H1 (cell line): ENCODE measurements around the gene WRAP73. TPM values are rescaled to one million over a fixed set of nuclear protein-coding genes. Genes with fewer than 3 reads are reported as not detected.
A peak's percentile ranks its signal among the peaks of the same experiment; 100 is the strongest.

Experiments
- CTCF ChIA-PET: fragments of 300-600 bp; sonication (Branson Sonifier 250); formaldehyde crosslinking; loops from one replicate; lab custom pipeline; 2021; ENCODE audit not compliant: partially characterized antibody; lab: Charles Lee
- POLR2A ChIA-PET: fragments of 300-600 bp; sonication (Branson Sonifier 250); formaldehyde crosslinking; loops from one replicate; lab custom pipeline; 2021; ENCODE audit warnings: inconsistent platforms; ENCODE audit not compliant: partially characterized antibody; lab: Charles Lee
- DNase-seq, 2 experiments: peaks; one replicate each; pipeline versions ENCODE4 v3.0.0 to v3.0.0-alpha.2; 2010 to 2022; ENCODE audit warnings: low spot score in 2 of 2, low read depth in 1 of 2, mixed read lengths in 1 of 2
- FAIRE-seq: peaks from 2 replicates; lab custom pipeline; 2011; peaks lifted over from hg19 to GRCh38; lab: Jason Lieb, UNC
- H2AFZ ChIP-seq: 2 replicates; pipeline ENCODE4 v1.8.1; 2012; ENCODE audit warnings: low read length, inconsistent platforms
- H2AK5ac ChIP-seq: 2 replicates; pipeline ENCODE4 v1.6.1; 2013; ENCODE audit warnings: low read depth, low read length
- H2BK120ac ChIP-seq: replicated peaks from 2 replicates; pipeline ENCODE3; 2013; ENCODE audit warnings: low read depth, low read length, inconsistent platforms
- H2BK12ac ChIP-seq: 2 replicates; pipeline ENCODE4 v1.6.1; 2013; ENCODE audit warnings: low read depth, low read length
- H2BK15ac ChIP-seq: 2 replicates; pipeline ENCODE4 v1.6.1; 2013; ENCODE audit warnings: low read length
- H2BK20ac ChIP-seq: 2 replicates; pipeline ENCODE4 v1.6.1; 2013; ENCODE audit warnings: low read length
- H2BK5ac ChIP-seq: 2 replicates; pipeline ENCODE4 v1.6.1; 2013; ENCODE audit warnings: low read depth, low read length
- H3K14ac ChIP-seq: 2 replicates; pipeline ENCODE4 v1.6.1; 2013; ENCODE audit warnings: inconsistent platforms; ENCODE audit not compliant: insufficient read length
- H3K18ac ChIP-seq: 2 replicates; pipeline ENCODE4 v1.6.1; 2013; ENCODE audit warnings: low read length; ENCODE audit errors: extremely low read depth
- H3K23ac ChIP-seq: 2 replicates; pipeline ENCODE4 v1.6.1; 2013; ENCODE audit warnings: inconsistent platforms; ENCODE audit not compliant: insufficient read length
- H3K23me2 ChIP-seq: 2 replicates; pipeline ENCODE4 v1.6.1; 2013; ENCODE audit warnings: low read depth, low read length
- H3K27ac ChIP-seq: 2 replicates; pipeline ENCODE4 v1.6.1; 2011; ENCODE audit warnings: low read depth, low read length, inconsistent platforms
- H3K27me3 ChIP-seq, 4 experiments: replicated peaks in 1 of 4; 1 replicate in 1 of 4; 2 replicates in 3 of 4; pipeline versions ENCODE4 v1.6.1 to v1.8.1; 2011 to 2013; ENCODE audit warnings: low read length in 3 of 4, mild to moderate bottlenecking in 3 of 4, inconsistent platforms in 2 of 4, mixed read lengths in 2 of 4, moderate library complexity in 1 of 4; ENCODE audit not compliant: control insufficient read depth in 3 of 4, insufficient read depth in 3 of 4; ENCODE audit errors: extremely low read depth in 1 of 4
- H3K36me3 ChIP-seq, 4 experiments: 2 replicates each; pipeline versions ENCODE4 v1.6.1 to v1.8.1; 2011 to 2013; ENCODE audit warnings: mild to moderate bottlenecking in 4 of 4, low read length in 3 of 4, moderate library complexity in 2 of 4, control low read depth in 1 of 4, inconsistent platforms in 1 of 4; ENCODE audit not compliant: insufficient read depth in 4 of 4, control insufficient read depth in 2 of 4
- H3K4ac ChIP-seq: replicated peaks from 2 replicates; pipeline ENCODE3; 2013; ENCODE audit warnings: low read length, low read depth, mixed read lengths, inconsistent platforms; ENCODE audit not compliant: insufficient read length
- H3K4me1 ChIP-seq, 4 experiments: replicated peaks in 1 of 4; 1 replicate in 1 of 4; 2 replicates in 3 of 4; pipeline versions ENCODE4 v1.6.1 to v1.8.1; 2011 to 2013; ENCODE audit warnings: low read length in 3 of 4, inconsistent platforms in 2 of 4, mixed read lengths in 1 of 4; ENCODE audit not compliant: insufficient read depth in 4 of 4, control insufficient read depth in 3 of 4
- H3K4me2 ChIP-seq, 2 experiments: 2 replicates each; pipeline versions ENCODE4 v1.6.1 to v1.8.1; 2011 to 2013; ENCODE audit warnings: low read depth in 2 of 2, low read length in 2 of 2, control low read depth in 1 of 2, inconsistent platforms in 1 of 2, mild to moderate bottlenecking in 1 of 2; ENCODE audit not compliant: insufficient read depth in 1 of 2
- H3K4me3 ChIP-seq, 4 experiments: fragments of 200-600, 300-600 bp in 1 of 4; sonication (generic), shearing (Covaris generic), sonication (Bioruptor Twin) in 1 of 4; 2 replicates each; pipeline versions ENCODE4 v1.5.1 to v1.8.1; 2011 to 2016; ENCODE audit warnings: low read length in 4 of 4, low read depth in 3 of 4, control low read depth in 2 of 4, inconsistent platforms in 2 of 4, mild to moderate bottlenecking in 2 of 4, mixed read lengths in 1 of 4, moderate library complexity in 1 of 4; ENCODE audit not compliant: insufficient read depth in 2 of 4; ENCODE audit errors: extremely low read depth in 1 of 4
- H3K56ac ChIP-seq: replicated peaks from 2 replicates; pipeline ENCODE3; 2013; ENCODE audit warnings: low read depth, mild to moderate bottlenecking, mixed read lengths, low read length, inconsistent platforms; ENCODE audit not compliant: insufficient read length
- H3K79me1 ChIP-seq: 2 replicates; pipeline ENCODE4 v1.6.1; 2013; ENCODE audit warnings: low read depth, low read length, control low read depth
- H3K79me2 ChIP-seq, 2 experiments: 2 replicates each; pipeline versions ENCODE4 v1.6.1 to v1.8.1; 2012 to 2013; ENCODE audit warnings: low read length in 2 of 2, mild to moderate bottlenecking in 2 of 2, inconsistent platforms in 1 of 2; ENCODE audit not compliant: insufficient read depth in 2 of 2, control insufficient read depth in 1 of 2
- H3K9ac ChIP-seq, 4 experiments: replicated peaks in 1 of 4; 1 replicate in 1 of 4; 2 replicates in 3 of 4; pipeline versions ENCODE4 v1.6.1 to v1.8.1; 2011 to 2013; ENCODE audit warnings: low read depth in 3 of 4, low read length in 3 of 4, control low read depth in 2 of 4, mild to moderate bottlenecking in 2 of 4, moderate library complexity in 2 of 4, inconsistent platforms in 1 of 4; ENCODE audit errors: extremely low read depth in 1 of 4
- H3K9me3 ChIP-seq, 2 experiments: 2 replicates each; pipeline versions ENCODE4 v1.6.1 to v1.8.1; 2012 to 2013; ENCODE audit warnings: mild to moderate bottlenecking in 2 of 2, moderate library complexity in 2 of 2, control low read depth in 1 of 2, inconsistent platforms in 1 of 2, low read depth in 1 of 2, low read length in 1 of 2, mixed read lengths in 1 of 2; ENCODE audit not compliant: insufficient read depth in 2 of 2
- H4K20me1 ChIP-seq, 2 experiments: replicated peaks in 1 of 2; 2 replicates each; pipeline versions ENCODE3 to v1.8.1; 2011 to 2013; ENCODE audit warnings: inconsistent platforms in 2 of 2, low read length in 2 of 2, mild to moderate bottlenecking in 1 of 2; ENCODE audit not compliant: insufficient read depth in 2 of 2, control insufficient read depth in 1 of 2
- H4K5ac ChIP-seq: 2 replicates; pipeline ENCODE4 v1.6.1; 2013; ENCODE audit warnings: low read length, low read depth, mixed read lengths, inconsistent platforms; ENCODE audit not compliant: insufficient read length
- H4K8ac ChIP-seq: 2 replicates; pipeline ENCODE4 v1.8.0; 2013; ENCODE audit warnings: mild to moderate bottlenecking, moderate library complexity, low read length, inconsistent platforms; ENCODE audit not compliant: insufficient read depth; ENCODE audit errors: extremely low read depth
- H4K91ac ChIP-seq: replicated peaks from 2 replicates; pipeline ENCODE3; 2013; ENCODE audit warnings: low read length, mixed read lengths, inconsistent platforms; ENCODE audit not compliant: insufficient read length
- ATF3 ChIP-seq: IDR thresholded peaks from 2 replicates; pipeline ENCODE4 v1.6.1; 2011; ENCODE audit warnings: low read depth, mild to moderate bottlenecking, low read length; ENCODE audit not compliant: insufficient read depth
- CEBPB ChIP-seq: IDR thresholded peaks from 2 replicates; pipeline ENCODE4 v1.6.1; 2012; ENCODE audit warnings: low read depth, low read length
- CHD1 ChIP-seq: IDR thresholded peaks from 2 replicates; pipeline ENCODE4 v1.6.1; 2012; ENCODE audit warnings: low read depth, low read length, improper control_type of control experiment
- CTBP2 ChIP-seq: IDR thresholded peaks from 2 replicates; pipeline ENCODE4 v1.7.0; 2011; ENCODE audit warnings: borderline replicate concordance, mild to moderate bottlenecking, moderate library complexity, mixed read lengths, low read length; ENCODE audit not compliant: insufficient read depth, insufficient read length
- KDM1A ChIP-seq: fragments of 200-600, 300-600 bp; sonication (generic); IDR thresholded peaks from 2 replicates; pipeline ENCODE4 v1.7.1; 2016; ENCODE audit warnings: mild to moderate bottlenecking, low read length, borderline replicate concordance
- KDM5A ChIP-seq: fragments of 200-600 bp; IDR thresholded peaks from 2 replicates; pipeline ENCODE4 v1.7.1; 2012; ENCODE audit warnings: mild to moderate bottlenecking, low read length, inconsistent platforms, mixed read lengths
- MAFK ChIP-seq: IDR thresholded peaks from 2 replicates; pipeline ENCODE4 v1.6.1; 2012; ENCODE audit warnings: low read depth, mild to moderate bottlenecking, improper control_type of control experiment, low read length
- POLR2AphosphoS5 ChIP-seq: IDR thresholded peaks from 2 replicates; pipeline ENCODE4 v1.6.1; 2011; ENCODE audit warnings: low read depth, low read length
- RAD21 ChIP-seq, 2 experiments: IDR thresholded peaks in 1 of 2; conservative IDR thresholded peaks in 1 of 2; 2 replicates each; pipeline ENCODE4 v1.6.1; 2011; ENCODE audit warnings: low read depth in 2 of 2, low read length in 2 of 2, improper control_type of control experiment in 1 of 2, inconsistent platforms in 1 of 2, mild to moderate bottlenecking in 1 of 2, moderate library complexity in 1 of 2
- SIN3A ChIP-seq, 2 experiments: IDR thresholded peaks in 1 of 2; conservative IDR thresholded peaks in 1 of 2; 2 replicates each; pipeline ENCODE4 v1.6.1; 2011 to 2012; ENCODE audit warnings: low read length in 2 of 2, improper control_type of control experiment in 1 of 2, low read depth in 1 of 2, mild to moderate bottlenecking in 1 of 2
- SP4 ChIP-seq: IDR thresholded peaks from 2 replicates; pipeline ENCODE4 v1.6.1; 2012; ENCODE audit warnings: low read length, inconsistent platforms
- TCF12 ChIP-seq: IDR thresholded peaks from 2 replicates; pipeline ENCODE4 v1.6.1; 2011; ENCODE audit warnings: low read depth, mild to moderate bottlenecking, low read length
- WGBS, 2 experiments: shearing (Covaris generic) in 1 of 2; methylation state at CpG; one replicate each; pipeline versions ENCODE4 v1.1.6 to v1.1.7; 2013 to 2015; ENCODE audit warnings: low lambda C conversion rate in 2 of 2, mixed read lengths in 2 of 2, inconsistent platforms in 1 of 2, low coverage in 1 of 2, missing lambda C conversion rate in 1 of 2; ENCODE audit not compliant: insufficient replicate concordance in 2 of 2, insufficient coverage in 1 of 2, insufficient read length in 1 of 2; ENCODE audit errors: extremely low coverage in 1 of 2, missing lambda C conversion rate in 1 of 2; 5-methylcytosine and 5-hydroxymethylcytosine counted together
- polyA plus RNA-seq, 7 experiments: library from polyadenylated mRNA; depleted of rRNA in 3 of 7; stranded (reverse) in 5 of 7; unstranded in 2 of 7; fragments of >200 nt in 5 of 7; fragments of 200-250 nt in 2 of 7; gene quantifications; 1 replicate in 5 of 7; 2 replicates in 1 of 7; 4 replicates in 1 of 7; pipeline versions ENCODE4 v1.2.1 to v1.2.3, GENCODE V29; 2011 to 2013; ENCODE audit warnings: missing spikeins in 2 of 7, mixed read lengths in 2 of 7
- total RNA-seq: library from RNA; stranded (reverse); fragmentation: NEBNext Ultra II Directional; extraction: Animal tissue kit (Norgen Biotek cat#: 25700); gene quantifications from 2 replicates; pipeline ENCODE4 v1.2.1, GENCODE V29; 2021

Gene WRAP73
- total and polyA plus RNA-seq, 2 of the 8 experiments (the other 6 are each of a cell fraction or from before 2014, with no cell fraction given): 30.3 to 50.7 TPM

- 88% methylated on average over 8 of the region's 8 CpGs; no CpG with 5 or more reads in 1 of the 2 experiments for WGBS, 2 experiments
- no peak overlapping the region for H2BK20ac ChIP-seq
- no peak overlapping the region for H3K4ac ChIP-seq
- no peak for TF ChIP-seq ATF3
- TF ChIP-seq CTBP2: no peak
- TF ChIP-seq RAD21 (IDR thresholded peaks at IDR 0.05 in 1 of 2, conservative IDR thresholded peaks at IDR 0.05 in 1 of 2; ENCODE audit: low read depth in 2 of 2, low read length in 2 of 2): no peak
- TF ChIP-seq KDM5A: no peak
- no peak for TF ChIP-seq KDM1A
- no peak for TF ChIP-seq TCF12
- no peak for TF ChIP-seq SIN3A (conservative IDR thresholded peaks at IDR 0.05 in 1 of 2, IDR thresholded peaks at IDR 0.05 in 1 of 2; ENCODE audit: low read depth in 1 of 2, low read length in 2 of 2)
- no peak for TF ChIP-seq POLR2AphosphoS5
- TF ChIP-seq CEBPB: no peak
- no peak for TF ChIP-seq SP4
- no peak for TF ChIP-seq MAFK
- TF ChIP-seq CHD1: no peak
Observed at GRCh38 chr1:3604468-3604974, 45.4 kb downstream of the WRAP73 start.

More at GRCh38 chr1:3604468-3604974, 45.4 kb downstream of the WRAP73 start:
- Histone ChIP-seq H2AK5ac (peak overlapping the region; percentile 96; the same call in 1 of the 2 replicates), H2BK12ac (no peak overlapping the region), H3K18ac (no peak overlapping the region), H3K36me3 (no peaks in the 10 kb centered on the region; a peak in 1 of 8 replicates), H4K20me1 (peaks cover 0 to 8% of the 10 kb centered on the region in 2 experiments), H3K56ac (no peak overlapping the region), H4K5ac (no peak overlapping the region), H2BK15ac (no peak overlapping the region), H3K9ac (no peak overlapping the region), H3K23ac (no peak overlapping the region), H3K14ac (no peak overlapping the region), H2AFZ (no peak overlapping the region), H3K9me3 (no peaks in the 10 kb centered on the region; a peak in 1 of 4 replicates), H3K27ac (no peak overlapping the region), H2BK120ac (no peak overlapping the region), H4K8ac (no peak overlapping the region), H3K27me3 (no peaks in the 10 kb centered on the region), H3K4me2 (no peak overlapping the region), H3K4me1 (peaks cover 0 to 7% (median 3%) of the 10 kb centered on the region in 4 experiments; a peak in 5 of 7 replicates), H3K4me3 (no peak overlapping the region), H3K23me2 (peaks cover 8% of the 10 kb centered on the region; the same call in 1 of the 2 replicates), H4K91ac (peak overlapping the region; percentile 61), H2BK5ac (peak overlapping the region; percentile 52; the same call in 1 of the 2 replicates), H3K79me2 (peaks cover 0 to 14% of the 10 kb centered on the region in 2 experiments; a peak in 3 of 4 replicates), H3K79me1 (peaks cover 2% of the 10 kb centered on the region)
- CTCF ChIA-PET: interaction anchor here (1.1 to 5.6 kb wide), 5 partner anchors 13 to 86 kb away, joined by 3 to 28 read pairs (median 4); no protein-coding TSS in a partner anchor
- FAIRE-seq (no peak), DNase-seq (no peak)
- POLR2A ChIA-PET: interaction anchor here (1.3 kb wide), 1 partner anchor 11 kb away, joined by 4 read pairs; no protein-coding TSS in a partner anchor
